ENCODE data around the gene CTIF.

DNA sequence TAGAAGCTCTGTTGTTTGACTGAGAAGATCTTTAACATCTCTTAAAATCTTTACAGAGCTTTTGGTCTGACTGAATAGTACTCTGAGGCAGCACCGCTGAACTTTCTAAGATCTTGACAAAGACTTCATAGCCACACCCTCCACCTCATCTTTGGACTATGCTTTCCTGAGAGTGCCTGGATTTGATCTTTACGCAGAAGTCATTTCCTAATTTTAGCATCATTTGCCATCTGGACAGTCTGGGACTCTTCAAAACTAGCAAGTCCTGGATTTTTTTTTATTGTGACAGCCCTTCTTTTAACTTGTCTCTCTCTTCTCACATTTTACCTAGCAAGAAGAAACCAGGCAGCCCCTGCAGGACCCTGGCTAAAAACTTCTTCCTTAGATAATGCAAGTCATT lies 188.8 kb downstream of the CTIF start:
- TF ChIP-seq, protein P1, sequence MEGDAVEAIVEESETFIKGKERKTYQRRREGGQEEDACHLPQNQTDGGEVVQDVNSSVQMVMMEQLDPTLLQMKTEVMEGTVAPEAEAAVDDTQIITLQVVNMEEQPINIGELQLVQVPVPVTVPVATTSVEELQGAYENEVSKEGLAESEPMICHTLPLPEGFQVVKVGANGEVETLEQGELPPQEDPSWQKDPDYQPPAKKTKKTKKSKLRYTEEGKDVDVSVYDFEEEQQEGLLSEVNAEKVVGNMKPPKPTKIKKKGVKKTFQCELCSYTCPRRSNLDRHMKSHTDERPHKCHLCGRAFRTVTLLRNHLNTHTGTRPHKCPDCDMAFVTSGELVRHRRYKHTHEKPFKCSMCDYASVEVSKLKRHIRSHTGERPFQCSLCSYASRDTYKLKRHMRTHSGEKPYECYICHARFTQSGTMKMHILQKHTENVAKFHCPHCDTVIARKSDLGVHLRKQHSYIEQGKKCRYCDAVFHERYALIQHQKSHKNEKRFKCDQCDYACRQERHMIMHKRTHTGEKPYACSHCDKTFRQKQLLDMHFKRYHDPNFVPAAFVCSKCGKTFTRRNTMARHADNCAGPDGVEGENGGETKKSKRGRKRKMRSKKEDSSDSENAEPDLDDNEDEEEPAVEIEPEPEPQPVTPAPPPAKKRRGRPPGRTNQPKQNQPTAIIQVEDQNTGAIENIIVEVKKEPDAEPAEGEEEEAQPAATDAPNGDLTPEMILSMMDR (conservative IDR thresholded peaks at IDR 0.05 in 1 of 2, IDR thresholded peaks at IDR 0.05 in 1 of 2; ENCODE audit: low read depth in 1 of 2, low read length in 2 of 2) = no peak
- TF ChIP-seq EZH2 (IDR thresholded peaks at IDR 0.05; ENCODE audit: low read length, missing control alignments) = no peak
